EL (cell line): ENCODE measurements around the gene MYRFL.

Source experiments
- DNase-seq: peaks from one replicate; pipeline ENCODE4 v3.0.0-alpha.2; 2016

Gene MYRFL

DNA sequence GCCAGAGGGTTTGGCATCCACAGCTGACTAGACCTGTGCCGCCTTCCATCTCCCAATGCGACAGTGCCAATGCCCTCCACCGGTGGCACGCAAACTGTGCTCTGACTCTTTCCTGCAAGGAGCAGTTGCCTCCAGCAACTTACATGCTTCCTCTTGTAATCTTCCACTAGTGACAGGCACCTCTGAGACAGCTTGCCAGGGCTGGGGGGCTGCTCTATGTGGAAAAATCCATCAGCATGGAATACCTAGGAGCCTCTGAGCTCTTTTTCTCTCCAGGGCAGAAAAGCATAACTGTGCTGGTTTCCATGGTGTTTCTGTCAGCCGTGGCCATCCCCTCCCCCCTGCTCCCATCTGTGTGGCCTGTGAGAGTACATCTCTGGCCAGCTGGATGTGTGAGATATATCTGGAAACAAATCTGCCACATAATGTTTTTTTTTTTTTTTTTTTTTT lies 110.6 kb downstream of the MYRFL start:
- DNase-seq: no peak

DNA sequence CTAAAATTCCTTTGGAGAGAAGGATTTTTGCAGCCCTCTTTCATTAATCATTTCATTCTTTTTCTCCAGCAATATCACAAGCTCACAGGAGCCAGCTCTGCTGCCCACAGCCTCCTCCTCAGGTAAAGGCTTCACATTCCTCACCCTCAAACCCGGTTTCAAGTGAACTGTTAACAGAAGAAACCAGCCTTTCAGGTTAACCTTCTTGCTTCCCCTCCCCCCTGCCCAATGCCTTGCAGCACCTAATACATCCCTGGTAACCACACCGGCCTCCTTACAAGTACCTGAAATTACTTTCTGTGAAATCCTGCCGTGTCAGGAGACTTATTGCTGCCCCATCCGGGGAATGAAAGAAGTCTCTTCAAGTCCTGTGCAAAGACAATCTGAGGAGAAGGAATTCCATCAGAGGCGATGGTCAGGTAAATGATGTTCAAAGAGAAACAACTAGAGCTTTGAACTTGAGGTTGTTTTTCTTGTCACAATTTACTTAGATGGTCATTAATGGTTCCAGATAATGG lies 111.2 kb downstream of the MYRFL start:
- DNase-seq: no peak

DNA sequence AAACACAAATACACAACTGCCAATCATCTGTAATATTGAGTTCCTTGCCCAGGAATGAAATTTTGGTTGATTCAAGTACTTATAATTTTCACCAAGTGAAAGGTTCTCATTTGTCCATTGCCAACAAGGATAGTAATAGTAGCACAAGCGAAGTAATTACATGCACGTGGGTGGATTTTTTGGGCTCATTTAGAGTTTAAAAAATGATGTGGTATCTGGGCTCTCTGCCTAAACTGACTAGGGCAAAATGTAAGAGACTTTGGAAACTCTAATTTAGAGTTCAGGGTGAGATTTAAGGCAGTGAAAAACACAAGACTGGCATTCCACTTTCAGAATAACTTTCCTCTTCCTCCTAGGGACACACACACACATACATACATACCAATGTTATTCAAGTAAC lies 111.7 kb downstream of the MYRFL start:
- DNase-seq: no peak

GRCh38 chr12:69947123-69947522 lies 122.1 kb downstream of the MYRFL start:
- DNase-seq: no peak

GRCh38 chr12:69947897-69948296 lies 122.9 kb downstream of the MYRFL start:
- DNase-seq: no peak

GRCh38 chr12:69948851-69949250 lies 123.8 kb downstream of the MYRFL start:
- no peak for DNase-seq

DNA sequence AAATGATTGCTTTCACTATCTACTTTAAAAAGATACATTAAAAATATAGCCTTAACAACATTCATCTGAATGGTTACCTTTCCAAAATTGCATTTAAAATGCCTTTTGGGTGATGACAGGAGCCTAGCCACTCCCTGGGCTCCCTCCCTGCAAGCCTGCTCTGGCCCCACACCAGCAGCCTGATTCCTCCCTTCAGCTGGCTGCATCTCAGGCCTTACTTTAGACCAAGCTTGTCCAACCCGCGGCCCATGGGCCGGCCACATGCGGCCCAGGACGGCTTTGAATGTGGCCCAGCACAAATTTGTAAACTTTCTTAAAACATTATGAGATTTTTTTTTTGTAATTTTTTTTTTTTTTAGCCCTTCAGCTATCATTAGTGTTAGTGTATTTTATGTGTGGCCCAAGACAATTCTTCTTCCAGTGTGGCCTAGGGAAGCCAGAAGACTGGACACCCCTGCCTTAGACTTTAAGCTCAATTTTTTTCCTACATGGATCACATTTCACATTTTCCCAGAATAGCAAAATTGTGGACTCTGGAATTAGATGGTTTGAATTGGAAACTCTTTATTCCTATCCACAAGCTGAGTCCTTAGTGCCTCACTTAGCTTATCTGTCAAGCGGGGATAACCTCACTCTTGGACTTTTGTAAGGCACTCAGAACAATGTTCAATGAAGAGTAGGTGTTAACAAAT lies 124.4 kb downstream of the MYRFL start:
- DNase-seq: no peak

GRCh38 chr12:69951108-69951507 lies 126.1 kb downstream of the MYRFL start:
- DNase-seq: no peak

GRCh38 chr12:69952890-69953289 lies 127.9 kb downstream of the MYRFL start:
- DNase-seq: no peak

- no peak for DNase-seq
Measured at GRCh38 chr12:69961246-69961645, 136.2 kb downstream of the MYRFL start.

DNA sequence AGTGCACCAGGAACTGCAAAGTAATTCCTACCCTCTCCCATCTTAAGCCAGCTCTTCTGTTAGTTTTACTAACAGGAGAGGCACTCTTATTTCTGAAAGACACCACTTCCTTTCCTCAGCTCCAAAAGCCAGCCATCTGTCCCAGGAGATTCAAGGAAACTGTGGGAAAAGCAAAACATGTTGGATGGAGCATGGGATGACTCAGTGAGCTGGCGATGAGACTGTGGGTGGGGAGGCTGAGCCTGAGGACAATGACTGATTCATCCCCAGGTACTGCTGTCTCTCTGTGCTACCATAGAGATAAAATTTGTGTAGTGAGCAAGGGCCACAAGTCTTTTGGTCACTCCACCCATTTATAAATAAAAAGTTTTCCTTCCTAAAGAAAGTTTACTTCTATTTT lies 141.4 kb downstream of the MYRFL start:
- DNase-seq: peak; percentile 62

- DNase-seq: no peak
Measured at GRCh38 chr12:69966839-69967238, 141.8 kb downstream of the MYRFL start.

DNA sequence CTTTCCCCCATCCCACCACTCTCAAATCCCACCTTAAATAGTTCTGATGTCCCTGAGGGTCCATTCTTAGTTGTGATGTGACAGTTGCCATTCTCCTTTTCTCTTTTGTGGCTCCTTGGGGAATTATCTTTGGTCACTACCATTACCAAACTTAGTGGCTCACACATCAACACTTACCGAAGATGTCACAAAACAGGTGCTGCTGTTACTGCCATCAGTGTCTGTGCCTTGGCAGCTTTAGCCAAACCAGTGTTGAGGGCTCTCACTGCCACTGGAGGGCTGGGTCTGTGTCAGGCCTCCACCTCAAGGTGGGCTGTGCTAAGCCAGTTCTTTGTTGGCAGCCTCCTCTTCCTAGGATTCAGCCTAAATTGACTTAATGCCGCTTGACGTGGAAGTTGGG lies 144.0 kb downstream of the MYRFL start:
- DNase-seq: no peak

DNA sequence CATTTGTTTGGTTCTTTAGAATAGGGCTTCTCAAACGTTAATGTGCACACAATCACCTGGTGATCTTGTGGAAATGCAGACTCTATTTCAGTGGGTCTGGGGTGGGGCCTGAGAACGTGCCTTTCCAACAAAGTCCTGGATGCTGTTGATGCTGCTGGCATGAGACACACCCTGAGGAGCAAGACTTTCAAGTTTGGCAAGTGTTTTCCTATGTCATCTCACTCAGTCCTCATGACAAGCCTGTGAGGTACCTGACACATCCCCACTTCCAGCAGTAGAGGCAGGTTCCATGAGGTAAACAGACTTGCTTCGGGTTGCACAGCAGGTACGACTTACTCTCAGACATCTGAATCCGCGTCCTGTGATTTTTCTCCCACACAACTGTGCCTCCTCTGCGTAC lies 147.1 kb downstream of the MYRFL start:
- no peak for DNase-seq

DNA sequence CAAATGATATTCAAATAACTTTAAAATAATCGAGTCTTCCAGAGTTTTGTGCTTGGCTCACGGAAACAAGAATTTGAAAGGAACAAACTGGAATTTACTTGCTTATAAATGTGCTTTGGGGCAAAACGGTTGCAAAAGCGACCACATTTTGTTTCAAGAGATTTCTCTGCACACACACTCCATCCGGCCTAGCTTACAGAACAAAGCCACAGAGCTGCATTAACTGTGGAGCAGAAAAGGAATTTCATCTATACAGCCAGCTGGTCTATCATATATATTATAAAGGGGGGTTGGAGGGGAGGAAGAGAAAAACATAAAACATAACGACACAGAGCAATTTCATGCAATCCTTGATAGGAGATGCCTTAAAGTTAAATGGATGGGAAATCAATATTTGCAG lies 153.0 kb downstream of the MYRFL start:
- no peak for DNase-seq

GRCh38 chr12:69981881-69982475 lies 157.0 kb downstream of the MYRFL start:
- no peak for DNase-seq

- peak; percentile 16 for DNase-seq
Measured at GRCh38 chr12:69984241-69984640, 159.2 kb downstream of the MYRFL start.

DNA sequence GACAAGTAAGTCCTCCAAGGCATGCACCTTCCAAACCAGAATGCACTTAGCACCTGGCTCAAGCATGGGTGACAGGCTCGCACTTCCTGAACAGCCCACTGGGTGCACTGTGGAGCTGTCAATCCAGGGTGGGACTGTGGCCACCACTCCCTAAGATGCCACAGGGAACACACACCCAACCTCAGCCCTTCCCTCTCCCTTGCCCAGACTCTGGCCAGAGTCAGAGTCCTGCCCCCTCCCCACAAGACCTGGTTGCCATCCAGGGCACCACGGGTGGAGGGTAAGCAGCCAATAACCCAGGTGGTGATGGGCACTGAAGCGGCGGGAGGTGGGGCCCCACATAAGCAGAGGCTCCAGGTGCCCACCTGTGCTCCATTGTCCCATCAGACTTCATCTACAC lies 160.6 kb downstream of the MYRFL start:
- DNase-seq: peak; percentile 9

DNA sequence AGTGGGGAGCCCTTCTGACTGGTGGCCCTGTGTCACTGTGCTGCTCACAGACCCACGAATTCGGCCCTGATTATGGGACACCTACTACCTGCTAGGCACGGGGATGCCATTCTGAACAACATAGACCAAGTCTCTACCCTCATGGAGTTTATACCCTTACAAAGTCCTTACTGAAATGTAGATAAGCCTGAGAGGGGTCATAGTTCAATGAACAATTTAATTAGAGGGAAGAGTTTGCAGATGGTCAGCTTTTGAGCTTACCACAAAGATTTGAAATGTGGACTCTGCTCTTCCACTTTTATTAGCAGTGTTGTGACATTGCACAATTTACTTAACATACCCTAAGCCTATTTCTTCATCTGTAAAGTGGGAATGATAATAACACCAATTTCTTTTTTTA lies 161.1 kb downstream of the MYRFL start:
- no peak for DNase-seq

- peak; percentile 87 for DNase-seq
Measured at GRCh38 chr12:69987579-69988091, 162.6 kb downstream of the MYRFL start.

GRCh38 chr12:69988481-69989321 lies 163.7 kb downstream of the MYRFL start:
- peak; percentile 20 for DNase-seq

- DNase-seq: no peak
Measured at GRCh38 chr12:69991690-69992288, 166.8 kb downstream of the MYRFL start.

DNA sequence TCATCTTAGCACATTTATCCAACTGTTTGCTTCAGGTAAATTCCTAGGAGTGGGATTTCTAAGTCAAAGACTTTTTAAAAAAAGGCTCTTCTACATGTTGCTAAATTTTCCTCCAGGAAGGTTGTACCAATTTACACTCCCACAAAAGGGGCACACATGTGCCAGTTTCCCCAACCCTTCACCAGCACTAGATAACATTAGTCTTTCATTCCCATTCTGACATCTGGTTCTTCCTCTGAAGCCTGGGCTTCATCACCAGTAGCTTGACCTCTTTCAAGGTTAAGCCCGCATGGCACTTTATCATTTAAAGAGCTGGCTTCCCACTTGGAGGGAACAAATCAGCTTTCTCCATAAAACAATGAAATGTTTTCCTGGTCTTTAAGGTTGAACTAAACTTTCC lies 168.4 kb downstream of the MYRFL start:
- DNase-seq: no peak
